Raji (cell line): ENCODE measurements around the gene CDHR3.

ENCODE experiments used
- POLR2A ChIP-seq: IDR thresholded peaks from 2 replicates; pipeline ENCODE4 v1.6.1; 2011; ENCODE audit warnings: low read depth, low read length, control low read depth; ENCODE audit not compliant: insufficient read depth

CDHR3 gene

DNA sequence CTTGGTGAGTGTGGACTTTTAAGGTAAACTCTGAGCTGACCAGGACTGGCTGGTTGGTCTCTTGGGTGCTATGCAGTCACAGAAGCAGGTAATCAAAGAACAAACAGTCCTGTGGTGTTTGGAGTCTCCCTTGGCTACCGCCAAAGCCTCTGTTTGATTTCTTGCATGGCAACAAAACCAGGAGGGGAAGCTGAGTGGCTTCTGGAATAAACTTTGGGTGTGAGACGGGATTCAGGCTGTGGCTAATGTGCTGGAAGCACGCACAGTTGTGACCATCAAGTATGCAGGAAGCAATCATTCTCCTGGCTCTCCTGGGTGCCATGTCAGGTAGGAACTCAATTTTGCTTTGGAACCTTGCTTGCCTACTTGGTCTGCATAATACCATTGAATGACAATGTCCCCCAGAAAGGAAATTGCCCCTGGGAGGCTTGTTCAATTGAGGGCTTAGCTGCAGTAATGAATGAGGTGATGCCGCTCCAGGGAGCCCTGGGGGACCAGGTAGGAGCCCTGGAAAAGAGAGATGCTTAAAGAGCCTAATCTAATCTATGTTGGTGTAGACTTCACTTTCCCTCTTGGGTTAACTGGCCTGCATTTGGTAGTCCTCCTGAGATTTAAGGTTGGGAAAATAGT, at the start of gene CDHR3:
TSS of gene CDHR3 (plus strand) at position 227 of the 630 bp plus-strand sequence. CDS start at position 282, 55 bp downstream.
- TF ChIP-seq POLR2A = no peak

DNA sequence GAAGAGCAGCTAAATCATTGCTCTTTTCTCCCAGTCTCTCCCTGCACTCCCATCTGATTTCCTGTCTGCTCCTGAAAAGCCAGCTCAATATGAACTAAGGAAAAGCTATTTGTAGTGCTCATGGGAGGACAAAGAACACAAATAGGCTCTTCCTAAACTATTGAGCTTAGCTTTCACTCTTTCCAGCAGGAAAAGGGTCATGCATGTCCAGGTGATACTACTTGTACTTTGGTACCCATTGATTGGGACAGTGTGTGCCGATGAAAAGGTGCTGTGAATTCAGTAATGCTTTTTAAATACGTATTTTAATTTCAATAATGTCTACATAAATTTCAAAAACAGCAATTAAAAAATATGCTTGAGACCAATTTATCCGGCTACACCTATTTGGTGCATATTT, 49.1 kb upstream of the CDHR3 start:
- TF ChIP-seq POLR2A = no peak

DNA sequence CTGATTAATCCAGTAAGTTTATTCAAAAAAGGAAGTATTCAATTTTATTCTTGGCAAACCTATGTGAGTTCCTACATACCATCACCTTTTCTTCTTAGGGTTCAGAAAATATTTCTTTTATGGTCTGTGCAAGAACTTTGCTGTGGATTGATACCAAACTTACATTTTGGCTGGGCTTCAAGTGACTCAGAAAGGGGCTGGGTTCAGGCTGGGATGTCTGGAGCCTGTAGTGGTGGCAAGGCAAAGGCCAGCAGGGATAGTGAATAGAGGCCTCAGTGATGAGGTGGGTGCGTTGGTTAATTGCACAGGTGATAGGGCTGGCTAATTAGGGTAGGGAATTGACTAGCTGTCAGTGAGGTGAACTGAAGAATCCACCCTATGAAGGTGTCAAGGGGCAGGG, 46.5 kb upstream of the CDHR3 start:
- no peak for TF ChIP-seq POLR2A

- no peak for TF ChIP-seq POLR2A
Measured at GRCh38 chr7:105917659-105918058, 45.4 kb upstream of the CDHR3 start.

- TF ChIP-seq POLR2A = no peak
Measured at GRCh38 chr7:105920766-105921165, 42.3 kb upstream of the CDHR3 start.

DNA sequence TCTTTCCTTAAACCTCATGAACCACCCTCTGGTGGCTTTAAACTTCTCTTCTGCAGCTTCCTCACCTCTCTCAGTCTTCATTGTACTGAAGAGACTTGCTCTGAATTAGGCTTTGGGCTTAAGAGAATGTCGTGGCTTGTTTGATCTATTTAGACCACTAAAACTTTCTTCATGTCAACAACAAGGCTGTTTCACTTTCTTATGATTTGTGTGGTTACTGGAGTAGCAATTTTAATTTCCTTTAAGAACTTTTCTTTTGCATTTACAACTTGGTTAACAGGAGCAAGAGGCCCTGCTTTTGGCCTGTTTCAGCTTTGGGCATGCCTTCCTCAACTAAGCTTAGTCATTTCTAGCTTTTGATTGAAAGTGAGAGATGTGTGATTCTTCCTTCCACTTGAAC, 38.1 kb upstream of the CDHR3 start:
- TF ChIP-seq POLR2A = no peak

DNA sequence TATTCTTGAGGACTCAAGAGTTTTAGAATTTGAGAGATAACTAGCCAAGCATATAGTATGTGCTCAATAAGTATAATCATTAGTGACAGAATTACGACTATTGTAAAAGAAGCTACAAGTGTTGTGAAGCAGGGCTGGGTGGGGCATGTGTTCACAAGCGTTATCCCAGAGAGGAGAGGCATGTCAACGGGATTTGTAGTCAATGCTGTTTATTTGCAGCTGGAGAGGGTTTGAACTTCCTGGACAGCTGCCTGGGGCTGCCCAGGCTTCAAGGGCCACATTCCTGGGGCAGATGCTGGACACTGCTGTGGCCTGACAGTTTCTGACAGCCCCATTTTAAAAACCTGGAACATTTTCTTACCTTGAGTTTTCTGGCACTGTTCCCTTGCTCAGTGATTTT, 36.9 kb upstream of the CDHR3 start:
- TF ChIP-seq POLR2A = no peak

- TF ChIP-seq POLR2A = no peak
Measured at GRCh38 chr7:105931179-105931578, 31.9 kb upstream of the CDHR3 start.

GRCh38 chr7:105932835-105933477, 30.1 kb upstream of the CDHR3 start:
- TF ChIP-seq POLR2A = no peak

DNA sequence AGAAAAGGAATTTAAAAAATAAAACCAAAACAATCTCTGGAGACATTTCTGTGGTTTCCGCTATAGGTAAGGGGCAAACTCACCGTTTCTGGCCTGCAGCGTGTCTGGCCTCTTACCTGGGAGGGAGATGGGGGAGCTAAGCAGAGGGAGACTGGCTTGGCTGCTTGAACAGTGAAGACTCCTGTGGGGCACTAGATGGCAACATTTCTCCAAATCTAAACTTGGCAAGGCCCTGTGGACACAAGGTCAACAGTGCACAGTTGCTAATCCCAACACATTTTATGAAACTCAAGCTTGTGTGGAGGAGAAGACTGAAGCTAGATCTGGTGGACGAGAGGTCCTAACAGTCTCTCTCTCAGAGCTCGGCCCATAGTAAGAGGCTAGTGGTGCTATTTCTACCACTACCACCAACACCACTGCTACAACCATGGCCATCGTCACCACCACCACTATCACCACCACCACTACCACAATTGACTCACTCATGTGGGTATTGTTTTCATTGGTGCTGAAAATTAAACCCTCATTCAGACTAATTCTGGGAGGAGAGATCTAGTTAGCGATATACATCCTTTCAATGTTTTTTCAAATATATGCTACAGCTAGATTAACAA, 28.4 kb upstream of the CDHR3 start:
- no peak for TF ChIP-seq POLR2A

DNA sequence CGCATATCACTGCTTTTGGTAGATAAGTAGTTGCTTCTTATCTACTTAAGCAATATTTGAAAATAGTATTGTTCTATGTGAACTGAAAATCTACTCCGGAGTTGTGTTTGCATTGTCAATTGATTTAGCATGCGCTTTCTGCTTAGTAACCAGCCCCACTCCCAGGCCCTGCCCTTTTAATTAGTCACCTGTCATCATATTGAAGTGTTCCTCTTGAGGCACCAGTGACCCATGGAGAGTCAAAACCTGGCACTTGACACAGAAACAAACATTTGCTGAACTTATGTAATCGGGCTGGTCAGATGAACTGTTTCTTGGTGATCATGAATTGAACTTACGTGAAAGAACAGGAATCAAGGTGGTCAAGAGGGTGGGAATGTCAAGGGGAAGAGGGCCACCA, 27.8 kb upstream of the CDHR3 start:
- no peak for TF ChIP-seq POLR2A

GRCh38 chr7:105937411-105937810, 25.7 kb upstream of the CDHR3 start:
- TF ChIP-seq POLR2A = no peak

DNA sequence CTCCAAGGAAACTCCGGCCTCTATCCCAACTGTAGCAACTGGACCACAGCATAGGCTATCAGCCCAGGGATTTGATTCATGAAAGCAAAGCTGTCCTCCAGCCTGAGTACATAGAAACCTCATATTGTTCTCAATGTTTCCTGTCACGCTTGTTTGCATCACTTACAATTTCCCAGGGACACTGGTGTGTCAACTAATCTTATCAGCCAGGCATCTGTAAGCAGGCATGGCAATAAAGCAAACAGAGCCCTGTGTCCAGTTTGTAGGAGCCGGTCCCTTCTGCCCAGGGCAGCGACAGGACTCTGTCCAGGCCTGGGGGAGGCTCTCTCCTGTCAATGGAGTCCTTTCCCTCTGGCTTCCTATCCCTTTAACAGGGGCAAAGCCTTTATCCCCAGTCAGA, 23.0 kb upstream of the CDHR3 start:
- TF ChIP-seq POLR2A = no peak

DNA sequence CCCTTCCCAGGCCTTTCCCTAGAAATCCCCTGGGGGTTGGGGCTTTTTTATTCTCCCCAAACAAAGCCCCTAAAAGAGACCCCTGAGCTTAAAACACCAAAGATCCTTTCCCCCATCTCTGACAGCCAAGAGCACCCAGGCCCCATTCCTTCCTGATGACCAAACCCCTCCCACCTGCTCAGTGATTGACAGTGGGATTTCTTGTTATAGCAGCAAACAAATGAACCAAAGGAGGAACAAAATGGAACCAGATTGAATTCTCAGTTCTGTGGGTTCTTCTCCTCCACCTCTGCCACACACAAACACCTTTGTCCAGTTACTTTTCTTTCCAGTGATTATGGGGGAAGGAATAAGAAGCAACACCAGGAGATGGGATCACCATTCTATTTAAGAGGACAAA, 21.5 kb upstream of the CDHR3 start:
- TF ChIP-seq POLR2A = no peak

DNA sequence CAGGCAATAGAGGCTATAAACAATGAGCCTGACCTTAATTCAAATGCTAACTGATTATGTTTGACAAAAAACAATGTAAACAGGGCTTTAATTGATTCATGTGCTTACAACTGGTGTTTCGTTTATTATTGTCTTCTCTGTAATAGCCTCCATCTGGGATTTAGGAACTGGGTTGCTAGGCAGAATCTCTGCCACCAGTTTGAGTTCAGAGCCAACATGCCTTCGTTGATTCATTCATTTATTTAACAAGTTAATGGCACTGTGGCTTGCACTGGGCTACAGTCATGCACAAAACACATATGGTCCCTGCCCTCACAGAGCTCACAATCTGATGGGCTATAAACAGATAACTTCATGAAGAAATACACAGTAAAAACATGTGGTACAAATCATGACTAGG, 19.6 kb upstream of the CDHR3 start:
- no peak for TF ChIP-seq POLR2A

GRCh38 chr7:105945848-105946247, 17.2 kb upstream of the CDHR3 start:
- TF ChIP-seq POLR2A = no peak
